Vein endothelial cell (primary cell): ENCODE results near the gene ARHGAP45. TPM values are rescaled to one million over a fixed set of nuclear protein-coding genes. Genes with fewer than 3 reads are reported as not detected.

Experiments
- small RNA-seq: library from RNA; depleted of rRNA; stranded (forward); fragments of <200 nt; gene quantifications from one replicate; pipeline ENCODE3, GENCODE V24; 2012
- total RNA-seq: library from RNA; depleted of rRNA; stranded (reverse); fragments of >200 nt; gene quantifications from 2 replicates; pipeline ENCODE4 v1.2.3, GENCODE V29; 2012

The ARHGAP45 gene
- total RNA-seq, result 13.1 and 17.6 TPM in 2 replicates

GRCh38 chr19:1066748-1067340 lies at the start of gene ARHGAP45:
Gene ARHGAP45, plus strand, starts transcription at chr19:1067167. Its CDS starts 239 bp downstream, at chr19:1067406.

GRCh38 chr19:1020868-1021425 lies 46.0 kb upstream of the ARHGAP45 start, which contains the start of gene TMEM259:
Gene TMEM259, minus strand, starts transcription at chr19:1021123. Its CDS starts 127 bp downstream, at chr19:1020996.

GRCh38 chr19:1025960-1026782 lies 40.8 kb upstream of the ARHGAP45 start, which contains the start of gene CNN2:
Gene CNN2, plus strand, starts transcription at chr19:1026608. Its CDS starts 54 bp downstream, at chr19:1026662.

GRCh38 chr19:1039646-1040475 lies 27.1 kb upstream of the ARHGAP45 start, which contains the start of gene ABCA7:
Gene ABCA7, plus strand, starts transcription at chr19:1040107. Its CDS starts 1,255 bp downstream, at chr19:1041362.

GRCh38 chr19:1094978-1095701 lies 28.2 kb downstream of the ARHGAP45 start, which contains the start of gene POLR2E:
Gene POLR2E, minus strand, starts transcription at chr19:1095375. Its CDS starts 60 bp downstream, at chr19:1095315.

GRCh38 chr19:1103708-1104310 lies 36.8 kb downstream of the ARHGAP45 start, which contains the start of gene GPX4:
Gene GPX4, plus strand, starts transcription at chr19:1103994. Its CDS starts 50 bp downstream, at chr19:1104044.

Small RNA genes within 50 kb of the gene (small RNA-seq; reads per million reads assigned to genes)
- 6.9 reads per million, percentile 94 among the genes with 10 or more reads in this experiment for gene RNU6-2

Other genes with a start within 250 kb of the ARHGAP45 start
- 0.48 and 1.3 TPM in 2 replicates for gene PLPPR3, start 245.2 kb upstream of the ARHGAP45 start, total RNA-seq
- gene AZU1, start 239.3 kb upstream of the ARHGAP45 start, total RNA-seq, result not detected in 2 replicates
- gene PRTN3, start 226.2 kb upstream of the ARHGAP45 start, total RNA-seq, result not detected in 2 replicates
- gene ELANE, start 214.9 kb upstream of the ARHGAP45 start, total RNA-seq, result not detected in 2 replicates
- gene CFD, start 207.5 kb upstream of the ARHGAP45 start, total RNA-seq, result 0.38 and 0.65 TPM in 2 replicates
- gene MED16, start 174.0 kb upstream of the ARHGAP45 start, total RNA-seq, result 30.2 and 32.3 TPM in 2 replicates
- gene RNU6-9, start 173.7 kb upstream of the ARHGAP45 start, total RNA-seq, result not detected in 2 replicates
- 47.7 and 60.4 TPM in 2 replicates for gene R3HDM4, start 153.9 kb upstream of the ARHGAP45 start, total RNA-seq
- gene KISS1R, start 149.8 kb upstream of the ARHGAP45 start, total RNA-seq, result not detected in 2 replicates
- 8.2 and 14.5 TPM in 2 replicates for gene ARID3A, start 141.1 kb upstream of the ARHGAP45 start, total RNA-seq
- 74.6 and 116 TPM in 2 replicates for gene WDR18, start 82.8 kb upstream of the ARHGAP45 start, total RNA-seq
- gene GRIN3B, start 66.7 kb upstream of the ARHGAP45 start, total RNA-seq, result 1.2 and 4.2 TPM in 2 replicates
- gene TMEM259, start 46.0 kb upstream of the ARHGAP45 start, total RNA-seq, result 82.6 and 118 TPM in 2 replicates
- not detected in 2 replicates for gene RNU6-2, start 45.6 kb upstream of the ARHGAP45 start, total RNA-seq
- gene CNN2, start 40.6 kb upstream of the ARHGAP45 start, total RNA-seq, result 249 and 315 TPM in 2 replicates
- gene ABCA7, start 27.1 kb upstream of the ARHGAP45 start, total RNA-seq, result 7.6 and 10.1 TPM in 2 replicates
- gene POLR2E, start 28.2 kb downstream of the ARHGAP45 start, total RNA-seq, result 148 and 173 TPM in 2 replicates
- 418 and 553 TPM in 2 replicates for gene GPX4, start 36.8 kb downstream of the ARHGAP45 start, total RNA-seq
- gene SBNO2, start 107.1 kb downstream of the ARHGAP45 start, total RNA-seq, result 38.4 and 40.5 TPM in 2 replicates
- gene STK11, start 138.6 kb downstream of the ARHGAP45 start, total RNA-seq, result 71.0 and 85.6 TPM in 2 replicates
- gene CBARP, start 170.8 kb downstream of the ARHGAP45 start, total RNA-seq, result 6.4 and 7.2 TPM in 2 replicates
- gene ATP5F1D, start 174.6 kb downstream of the ARHGAP45 start, total RNA-seq, result 18.0 and 24.8 TPM in 2 replicates
- gene MIDN, start 181.4 kb downstream of the ARHGAP45 start, total RNA-seq, result 23.3 and 24.8 TPM in 2 replicates
- gene CIRBP, start 202.2 kb downstream of the ARHGAP45 start, total RNA-seq, result 308 and 317 TPM in 2 replicates
- gene FAM174C, start 208.4 kb downstream of the ARHGAP45 start, total RNA-seq, result 24.7 and 32.7 TPM in 2 replicates
- gene EFNA2, start 218.7 kb downstream of the ARHGAP45 start, total RNA-seq, result 0.57 and 1.3 TPM in 2 replicates